Vagina (tissue), 2 donors: ENCODE data around the gene TRA2B.

Experiments
- CTCF ChIP-seq, 3 experiments: fragments of 450-650 bp in 2 of 3; fragments of 200-600 bp in 1 of 3; sonication (generic) in 1 of 3; IDR thresholded peaks; one replicate each; pipeline ENCODE4 v1.5.1; 2017 to 2019; ENCODE audit warnings: antibody characterized with exemption in 3 of 3, mild to moderate bottlenecking in 2 of 3, moderate library complexity in 2 of 3
- POLR2AphosphoS5 ChIP-seq, 2 donors: sonication (generic); formaldehyde crosslinking; IDR thresholded peaks; one replicate each; pipeline ENCODE4 v1.9.0; 2017; ENCODE audit warnings: antibody characterized with exemption in 2 of 2, mild to moderate bottlenecking in 2 of 2, low read depth in 1 of 2; ENCODE audit not compliant: insufficient read depth in 1 of 2

- TF ChIP-seq CTCF (IDR thresholded peaks at IDR 0.05) (no peak), POLR2AphosphoS5 (IDR thresholded peaks at IDR 0.05; ENCODE audit: insufficient read depth in 1 of 2, low read depth in 1 of 2) (no peak)
Measured at GRCh38 chr3:185971579-185971978, 33.8 kb upstream of the TRA2B start.
